ENCODE measurements around the gene SRGAP1.

DNA sequence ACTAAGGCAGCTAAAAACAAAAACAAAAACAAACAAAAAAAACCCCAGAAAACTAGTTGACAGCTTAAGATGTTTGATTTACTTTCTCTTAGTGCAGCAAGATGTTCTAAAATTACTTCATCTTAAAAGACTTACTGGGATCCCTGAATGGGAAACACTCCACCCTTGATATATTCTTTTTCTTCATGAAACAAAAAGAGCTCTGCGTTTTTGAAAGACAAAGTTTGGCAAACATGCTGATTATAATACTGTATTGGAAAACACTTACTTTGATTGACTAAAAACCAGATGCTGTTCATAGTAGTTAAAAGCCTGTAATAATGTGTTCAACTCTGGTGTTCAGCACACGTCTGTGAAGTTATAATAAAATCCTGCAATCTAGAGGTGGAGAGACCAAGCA lies 136.8 kb downstream of the SRGAP1 start:
- no peak for TF ChIP-seq EZH2 (optimal IDR thresholded peaks at IDR 0.05; ENCODE audit: low read depth, low read length)
- TF ChIP-seq, protein P1, sequence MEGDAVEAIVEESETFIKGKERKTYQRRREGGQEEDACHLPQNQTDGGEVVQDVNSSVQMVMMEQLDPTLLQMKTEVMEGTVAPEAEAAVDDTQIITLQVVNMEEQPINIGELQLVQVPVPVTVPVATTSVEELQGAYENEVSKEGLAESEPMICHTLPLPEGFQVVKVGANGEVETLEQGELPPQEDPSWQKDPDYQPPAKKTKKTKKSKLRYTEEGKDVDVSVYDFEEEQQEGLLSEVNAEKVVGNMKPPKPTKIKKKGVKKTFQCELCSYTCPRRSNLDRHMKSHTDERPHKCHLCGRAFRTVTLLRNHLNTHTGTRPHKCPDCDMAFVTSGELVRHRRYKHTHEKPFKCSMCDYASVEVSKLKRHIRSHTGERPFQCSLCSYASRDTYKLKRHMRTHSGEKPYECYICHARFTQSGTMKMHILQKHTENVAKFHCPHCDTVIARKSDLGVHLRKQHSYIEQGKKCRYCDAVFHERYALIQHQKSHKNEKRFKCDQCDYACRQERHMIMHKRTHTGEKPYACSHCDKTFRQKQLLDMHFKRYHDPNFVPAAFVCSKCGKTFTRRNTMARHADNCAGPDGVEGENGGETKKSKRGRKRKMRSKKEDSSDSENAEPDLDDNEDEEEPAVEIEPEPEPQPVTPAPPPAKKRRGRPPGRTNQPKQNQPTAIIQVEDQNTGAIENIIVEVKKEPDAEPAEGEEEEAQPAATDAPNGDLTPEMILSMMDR (IDR thresholded peaks at IDR 0.05; ENCODE audit: low read length), result no peak
